DND-41 (cell line): ENCODE results near the gene MEAK7.

Source experiments
- CTCF ChIP-seq: IDR thresholded peaks from 2 replicates; pipeline ENCODE4 v1.5.1; 2012; ENCODE audit warnings: borderline replicate concordance, low read length, moderate library complexity, mild to moderate bottlenecking; ENCODE audit not compliant: poor library complexity, severe bottlenecking; ENCODE audit errors: extremely low read depth
- EZH2 ChIP-seq: IDR thresholded peaks from 3 replicates; pipeline ENCODE4 v1.6.1; 2012; ENCODE audit warnings: borderline replicate concordance, low read depth, mild to moderate bottlenecking, moderate library complexity, low read length, inconsistent platforms; ENCODE audit not compliant: severe bottlenecking

GRCh38 chr16:84546669-84547545, 42.4 kb upstream of the MEAK7 start:
- TF ChIP-seq CTCF = no peak
- no peak for TF ChIP-seq EZH2
